ENCODE measurements around the gene SNPH. TPM values are rescaled to one million over a fixed set of nuclear protein-coding genes. Genes with fewer than 3 reads are reported as not detected.

The SNPH gene
- total and polyA plus RNA-seq, 2 of the 8 experiments (the other 6 are each of a cell fraction or from before 2014, with no cell fraction given) = 0.98 to 4.9 TPM

- H4K20me1 ChIP-seq (replicated peaks in 1 of 2; ENCODE audit: control insufficient read depth in 1 of 2, insufficient read depth in 2 of 2, low read length in 2 of 2) = peaks cover 9 to 34% of the 10 kb centered on the region in 2 experiments
- TF ChIP-seq SP2 (IDR thresholded peaks at IDR 0.05; ENCODE audit: low read length) = no peak
- no peak for TF ChIP-seq EZH2 (IDR thresholded peaks at IDR 0.05; ENCODE audit: low read depth, low read length, severe bottlenecking)
- no peak for TF ChIP-seq CTBP2 (IDR thresholded peaks at IDR 0.05; ENCODE audit: borderline replicate concordance, insufficient read depth, insufficient read length, low read length)
- TF ChIP-seq KDM1A (IDR thresholded peaks at IDR 0.05; ENCODE audit: borderline replicate concordance, low read length) = no peak
- TF ChIP-seq YY1 (IDR thresholded peaks at IDR 0.05; ENCODE audit: low read depth, low read length) = no peak
- TF ChIP-seq ATF3 (IDR thresholded peaks at IDR 0.05; ENCODE audit: insufficient read depth, low read depth, low read length) = no peak
- no peak for TF ChIP-seq RFX5 (IDR thresholded peaks at IDR 0.05; ENCODE audit: borderline replicate concordance, low read depth, low read length)
- no peak for TF ChIP-seq ASH2L (IDR thresholded peaks at IDR 0.05; ENCODE audit: low read length)
- TF ChIP-seq RAD21 (IDR thresholded peaks at IDR 0.05 in 1 of 2, conservative IDR thresholded peaks at IDR 0.05 in 1 of 2; ENCODE audit: low read depth in 2 of 2, low read length in 2 of 2) = no peak
- TF ChIP-seq GTF2F1 (IDR thresholded peaks at IDR 0.05; ENCODE audit: borderline replicate concordance, low read depth, low read length) = no peak
- no peak for TF ChIP-seq CHD2 (IDR thresholded peaks at IDR 0.05; ENCODE audit: low read length)
- TF ChIP-seq CBX5 (IDR thresholded peaks at IDR 0.05; ENCODE audit: low read depth, low read length) = no peak
Measured at GRCh38 chr20:1332749-1333300, 66.7 kb downstream of the SNPH start.

More at GRCh38 chr20:1332749-1333300, 66.7 kb downstream of the SNPH start:
- Histone ChIP-seq H2BK5ac (ENCODE audit: low read depth, low read length) (no peak overlapping the region), H3K27me3 (replicated peaks in 1 of 4; ENCODE audit: control insufficient read depth in 3 of 4, extremely low read depth in 1 of 4, insufficient read depth in 3 of 4, low read length in 3 of 4) (no peaks in the 10 kb centered on the region), H2BK12ac (ENCODE audit: low read depth, low read length) (no peak overlapping the region), H2BK15ac (ENCODE audit: low read length) (no peak overlapping the region), H3K14ac (ENCODE audit: insufficient read length) (no peak overlapping the region), H3K4me2 (ENCODE audit: insufficient read depth in 1 of 2, low read depth in 2 of 2, low read length in 2 of 2) (no peak overlapping the region), H3K23ac (ENCODE audit: insufficient read length) (no peak overlapping the region), H3K23me2 (ENCODE audit: low read depth, low read length) (no peaks in the 10 kb centered on the region), H3K27ac (ENCODE audit: low read depth, low read length) (no peak overlapping the region), H3K4ac (replicated peaks; ENCODE audit: insufficient read length, low read depth, low read length) (no peak overlapping the region), H3K56ac (replicated peaks; ENCODE audit: insufficient read length, low read depth, low read length) (no peak overlapping the region), H2BK120ac (replicated peaks; ENCODE audit: low read depth, low read length) (no peak overlapping the region), H4K91ac (replicated peaks; ENCODE audit: insufficient read length, low read length) (no peak overlapping the region), H2BK20ac (ENCODE audit: low read length) (no peak overlapping the region), H4K8ac (ENCODE audit: extremely low read depth, insufficient read depth, low read length) (no peak overlapping the region), H3K18ac (ENCODE audit: extremely low read depth, low read length) (no peak overlapping the region), H4K5ac (ENCODE audit: insufficient read length, low read depth, low read length) (no peak overlapping the region), H3K9me3 (ENCODE audit: insufficient read depth in 2 of 2, low read depth in 1 of 2, low read length in 1 of 2) (no peaks in the 10 kb centered on the region), H3K4me1 (replicated peaks in 1 of 4; ENCODE audit: control insufficient read depth in 3 of 4, insufficient read depth in 4 of 4, low read length in 3 of 4) (peaks cover 0 to 2% (median 0%) of the 10 kb centered on the region in 4 experiments; a peak in 3 of 7 replicates), H3K79me1 (ENCODE audit: low read depth, low read length) (peaks cover 24% of the 10 kb centered on the region), H3K9ac (replicated peaks in 1 of 4; ENCODE audit: extremely low read depth in 1 of 4, low read depth in 3 of 4, low read length in 3 of 4) (no peak overlapping the region), H2AK5ac (ENCODE audit: low read depth, low read length) (no peak overlapping the region), H2AFZ (ENCODE audit: low read length) (no peak overlapping the region), H3K79me2 (ENCODE audit: control insufficient read depth in 1 of 2, insufficient read depth in 2 of 2, low read length in 2 of 2) (peaks cover 5 to 28% of the 10 kb centered on the region in 2 experiments; a peak in 3 of 4 replicates), H3K36me3 (ENCODE audit: control insufficient read depth in 2 of 4, insufficient read depth in 4 of 4, low read length in 3 of 4) (peaks cover 0 to 3% (median 1%) of the 10 kb centered on the region in 4 experiments; a peak in 1 of 8 replicates), H3K4me3 (ENCODE audit: extremely low read depth in 1 of 4, insufficient read depth in 2 of 4, low read depth in 3 of 4, low read length in 4 of 4) (no peak overlapping the region)
- FAIRE-seq (no peak), DNase-seq (ENCODE audit: low read depth in 1 of 2, low spot score in 2 of 2) (peak in 1 of 2 experiments; percentile 17)
- ChIA-PET POLR2A (ENCODE audit: partially characterized antibody) (interaction anchor here (0.9 to 2.1 kb wide), 4 partner anchors 9 to 157 kb away, joined by 3 to 7 read pairs (median 5); no protein-coding TSS in a partner anchor), CTCF (ENCODE audit: partially characterized antibody) (interaction anchor here (0.9 to 2.3 kb wide), 4 partner anchors 10 to 103 kb away, joined by 3 to 13 read pairs (median 5); no protein-coding TSS in a partner anchor)
- WGBS, 2 experiments (ENCODE audit: extremely low coverage in 1 of 2, insufficient coverage in 1 of 2, insufficient read length in 1 of 2, insufficient replicate concordance in 2 of 2, low coverage in 1 of 2, low lambda C conversion rate in 2 of 2, missing lambda C conversion rate in 1 of 2) = 91% methylated on average over 2 of the region's 2 CpGs; no CpG with 5 or more reads in 1 of the 2 experiments

Measured in H1 (cell line).